Jurkat, Clone E6-1 (cell line): ENCODE results near the gene CNTD1. TPM values are rescaled to one million over a fixed set of nuclear protein-coding genes. Genes with fewer than 3 reads are reported as not detected.
"Not testable (repeated sequence)": the region's sequence is repeated elsewhere in the genome, so short reads cannot be mapped to it uniquely, and the experiment has no call there.

ENCODE experiments used
- DNase-seq: peaks from one replicate; pipeline ENCODE4 v3.0.0-alpha.2; 2011; ENCODE audit warnings: low read depth, low spot score
- H3K4me3 ChIP-seq: 2 replicates; pipeline ENCODE4 v1.5.1; 2011; ENCODE audit warnings: mild to moderate bottlenecking, low read length, control low read depth, moderate library complexity
- polyA plus RNA-seq: library from polyadenylated mRNA; unstranded; fragments of >200 nt; gene quantifications from one replicate; pipeline ENCODE4 v1.2.1, GENCODE V29; 2012; ENCODE audit warnings: missing spikeins; ENCODE audit not compliant: insufficient read length, insufficient read depth

Gene CNTD1
- 0.90 TPM for polyA plus RNA-seq

- DNase-seq = peak; percentile 49
- H3K4me3 ChIP-seq = peak within 1 kb of the TSS; percentile 67
Measured at GRCh38 chr17:42798383-42799380, at the start of gene CNTD1, which contains the start of gene COA3. Gene CNTD1, plus strand, starts transcription at chr17:42798861. Its CDS starts 207 bp downstream, at chr17:42799068. Gene COA3, minus strand, starts transcription at chr17:42798704. Its CDS starts 23 bp downstream, at chr17:42798681.

GRCh38 chr17:42748908-42749798 lies 49.5 kb upstream of the CNTD1 start:
- DNase-seq = no peak
- H3K4me3 ChIP-seq = no peak overlapping the region

GRCh38 chr17:42750739-42751344 lies 47.8 kb upstream of the CNTD1 start:
- no peak overlapping the region for H3K4me3 ChIP-seq
- no peak for DNase-seq

- no peak overlapping the region for H3K4me3 ChIP-seq
- no peak for DNase-seq
Measured at GRCh38 chr17:42751628-42752027, 47.0 kb upstream of the CNTD1 start.

- H3K4me3 ChIP-seq = no peak overlapping the region
- no peak for DNase-seq
Measured at GRCh38 chr17:42754782-42755181, 43.9 kb upstream of the CNTD1 start.

- no peak overlapping the region for H3K4me3 ChIP-seq
- no peak for DNase-seq
Measured at GRCh38 chr17:42759982-42760651, 38.5 kb upstream of the CNTD1 start.

GRCh38 chr17:42760652-42761581 lies 37.7 kb upstream of the CNTD1 start, which contains the start of gene RAMP2:
Gene RAMP2, plus strand, starts transcription at chr17:42761227. Its CDS starts 35 bp downstream, at chr17:42761262.
- DNase-seq = no peak
- H3K4me3 ChIP-seq = peak within 1 kb of the TSS; percentile 11; the same call in 1 of the 2 replicates

- DNase-seq = no peak
- no peak overlapping the region for H3K4me3 ChIP-seq
Measured at GRCh38 chr17:42761638-42762037, 37.0 kb upstream of the CNTD1 start.

GRCh38 chr17:42766124-42766523 lies 32.5 kb upstream of the CNTD1 start:
- DNase-seq = no peak
- no peak overlapping the region for H3K4me3 ChIP-seq

GRCh38 chr17:42767512-42767911 lies 31.1 kb upstream of the CNTD1 start:
- H3K4me3 ChIP-seq = no peak overlapping the region
- DNase-seq = no peak

GRCh38 chr17:42768006-42768405 lies 30.7 kb upstream of the CNTD1 start:
- not testable (repeated sequence) for H3K4me3 ChIP-seq, DNase-seq

- H3K4me3 ChIP-seq, DNase-seq: not testable (repeated sequence)
Measured at GRCh38 chr17:42769964-42770363, 28.7 kb upstream of the CNTD1 start.

- no peak for DNase-seq
- peak overlapping the region; percentile 99 for H3K4me3 ChIP-seq
Measured at GRCh38 chr17:42772945-42773289, 25.7 kb upstream of the CNTD1 start.

- DNase-seq = peak; percentile 74
- peak within 1 kb of the TSS; percentile 99 for H3K4me3 ChIP-seq
Measured at GRCh38 chr17:42773290-42774035, 25.2 kb upstream of the CNTD1 start, which contains the start of gene VPS25. Gene VPS25, plus strand, starts transcription at chr17:42773449. Its CDS starts 27 bp downstream, at chr17:42773476.

- peak overlapping the region; percentile 99 for H3K4me3 ChIP-seq
- DNase-seq = no peak
Measured at GRCh38 chr17:42774066-42774745, 24.5 kb upstream of the CNTD1 start.

GRCh38 chr17:42775534-42776098 lies 23.0 kb upstream of the CNTD1 start:
- DNase-seq = no peak
- H3K4me3 ChIP-seq = no peak overlapping the region
